NCI-H82 treated with DMSO at 0.1 percent for 48 hours (cell line): ENCODE measurements around the gene ADSS1.

Experiments used
- DNase-seq: peaks from one replicate; lab custom pipeline; 2025; ENCODE audit not compliant: unreplicated experiment; lab: John Stamatoyannopoulos, UW

ADSS1 gene

DNA sequence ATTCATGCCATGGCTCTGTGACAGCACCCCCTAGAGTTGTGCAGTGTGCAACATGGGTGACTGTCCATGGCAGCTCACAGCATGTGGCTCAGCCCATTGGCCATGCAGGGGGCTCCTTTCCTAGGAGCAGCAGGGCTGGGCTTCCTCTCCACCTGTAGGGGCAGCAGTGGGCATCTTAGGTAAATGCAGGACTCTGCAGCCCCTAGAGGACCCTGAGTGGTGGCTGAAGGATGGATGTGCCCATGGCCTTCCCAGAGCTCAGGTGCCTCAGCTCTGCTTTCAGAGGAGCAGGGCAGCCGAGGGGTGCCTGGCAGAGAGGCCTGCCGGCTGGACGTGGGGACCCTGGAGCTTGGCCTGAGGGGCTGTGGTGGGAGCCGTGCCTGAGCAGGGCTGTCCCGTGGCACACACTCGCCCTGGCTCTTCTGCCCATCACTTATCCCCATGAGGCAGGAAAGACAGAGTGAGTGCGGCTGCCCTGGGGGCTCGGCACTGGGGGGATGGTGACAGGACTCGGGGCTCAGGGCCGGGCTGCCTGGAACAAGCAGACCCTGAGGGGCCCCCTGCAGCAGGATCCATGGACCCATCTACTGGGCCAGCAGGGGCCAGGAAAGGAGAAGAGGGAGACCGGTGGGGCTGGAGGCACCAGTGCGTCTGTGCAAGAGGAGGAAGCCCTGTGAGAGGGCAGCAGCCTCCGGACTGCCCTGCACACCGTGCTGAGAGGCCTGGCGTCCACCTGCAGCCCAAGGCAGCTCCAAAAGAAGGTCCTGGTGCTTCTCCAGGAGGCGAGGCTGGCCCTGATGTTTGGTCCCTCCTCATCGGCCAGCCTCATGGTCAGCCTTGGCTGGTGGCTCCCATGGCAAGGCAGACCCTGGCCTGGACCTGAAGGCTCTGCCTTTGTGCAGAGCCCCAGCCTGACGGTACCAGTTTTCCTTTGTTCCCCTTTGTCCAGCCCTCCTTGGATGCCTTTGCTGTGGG lies 7.6 kb downstream of the ADSS1 start:
- DNase-seq, result no peak

DNA sequence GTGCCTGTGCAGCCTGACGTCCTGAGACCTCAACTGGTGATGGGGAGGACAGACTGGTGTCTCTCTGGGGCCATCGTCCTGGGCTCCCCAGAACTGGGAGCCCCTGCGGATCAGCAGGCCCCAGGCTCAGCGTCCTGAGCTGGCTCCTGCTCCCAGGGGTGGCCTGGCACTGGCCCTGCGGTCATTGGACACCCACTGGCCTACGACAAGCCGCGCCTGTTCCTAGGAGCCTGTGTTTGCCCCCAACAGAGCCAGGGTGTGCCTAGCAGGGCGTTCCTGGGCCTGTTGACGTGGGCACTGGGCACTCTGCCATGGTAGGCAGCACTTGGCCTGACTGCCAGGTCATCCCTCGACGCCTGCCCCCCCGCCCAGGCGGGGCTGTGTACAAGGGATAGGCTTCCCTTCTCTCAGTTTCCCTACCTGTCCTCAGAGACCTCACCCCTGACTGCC lies 8.4 kb downstream of the ADSS1 start:
- no peak for DNase-seq

DNA sequence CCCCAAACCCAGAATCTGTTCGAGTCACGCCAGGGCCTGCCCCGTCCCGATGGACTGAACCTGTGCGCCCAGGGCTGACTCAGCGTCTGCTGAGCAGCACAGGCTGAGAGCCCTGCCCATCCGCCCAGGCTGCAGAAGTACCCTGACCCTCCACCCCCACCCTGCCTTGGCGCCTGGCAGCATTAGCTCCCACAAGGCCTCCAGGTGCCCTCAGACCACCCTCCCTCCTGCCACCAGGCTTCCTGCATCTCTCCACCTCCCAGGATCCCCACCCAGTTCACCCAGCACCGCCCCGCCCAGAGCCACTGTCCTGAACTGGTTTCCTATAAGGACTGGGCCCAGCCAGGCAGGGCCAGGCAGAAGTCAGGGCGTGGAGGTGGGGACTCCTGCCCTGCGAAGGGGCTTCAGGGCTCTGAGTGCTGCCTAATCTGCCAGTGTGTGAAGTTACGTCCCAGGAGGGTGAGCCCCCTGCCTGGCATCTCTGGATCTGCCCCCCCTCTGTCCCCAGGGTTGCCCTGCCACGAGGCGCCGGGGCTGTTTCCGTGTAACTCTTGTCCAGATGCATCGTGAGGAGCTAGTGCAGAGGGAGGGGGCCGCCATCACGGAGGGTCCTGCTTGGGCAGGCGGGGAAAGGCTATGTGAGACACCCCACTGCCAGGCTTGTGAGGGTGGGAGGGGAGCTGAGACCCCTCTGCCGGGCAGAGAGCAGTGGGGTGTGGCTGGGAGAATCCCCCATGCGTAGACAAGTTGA lies 9.1 kb downstream of the ADSS1 start:
- DNase-seq, result no peak

DNA sequence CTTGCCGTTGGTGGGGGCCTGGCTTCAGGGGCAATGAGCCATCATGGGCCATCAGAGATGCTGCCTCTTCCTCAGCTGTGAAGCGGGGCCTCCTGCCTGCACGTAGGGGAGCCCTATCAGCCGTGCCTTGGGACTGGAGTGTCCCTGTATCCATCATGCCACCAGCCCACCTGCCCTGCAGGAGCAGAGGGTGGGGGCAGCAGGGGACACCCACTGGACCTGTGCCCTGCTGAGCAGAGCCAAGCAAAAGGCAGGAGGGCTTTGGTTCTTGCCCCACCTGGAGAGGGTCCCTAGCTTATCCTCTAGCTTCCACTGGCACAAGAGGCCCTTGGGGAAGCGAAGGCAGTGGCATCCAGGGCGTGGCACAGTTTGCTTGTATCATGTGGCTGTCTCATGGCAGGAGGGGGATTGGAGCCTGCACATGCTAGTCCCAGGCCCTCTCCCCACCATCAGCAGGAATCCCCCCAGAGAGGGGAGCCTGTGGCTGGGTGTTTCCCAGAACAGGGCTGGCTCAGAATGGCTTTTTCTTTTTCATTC lies 10.1 kb downstream of the ADSS1 start:
- DNase-seq, result no peak

DNA sequence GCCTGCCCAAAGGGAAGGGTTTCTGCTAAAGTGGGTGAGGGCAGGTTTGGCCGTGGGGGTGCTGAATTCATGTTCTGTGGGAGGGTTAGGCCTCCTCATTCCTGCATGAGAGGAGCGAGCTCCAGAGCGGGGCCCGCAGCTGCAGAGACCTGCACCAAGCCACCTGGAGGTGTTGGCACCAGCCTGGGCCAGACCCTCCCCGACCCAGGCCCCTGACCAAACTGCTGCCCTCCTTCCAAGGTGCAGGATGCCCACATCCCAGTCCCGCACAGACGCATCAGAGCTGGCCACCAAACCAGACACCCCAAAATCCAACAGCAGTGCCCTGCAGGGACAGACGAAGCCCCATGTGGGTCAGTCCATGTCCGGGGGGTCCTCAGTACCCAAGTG lies 10.6 kb downstream of the ADSS1 start:
- DNase-seq, result no peak

DNA sequence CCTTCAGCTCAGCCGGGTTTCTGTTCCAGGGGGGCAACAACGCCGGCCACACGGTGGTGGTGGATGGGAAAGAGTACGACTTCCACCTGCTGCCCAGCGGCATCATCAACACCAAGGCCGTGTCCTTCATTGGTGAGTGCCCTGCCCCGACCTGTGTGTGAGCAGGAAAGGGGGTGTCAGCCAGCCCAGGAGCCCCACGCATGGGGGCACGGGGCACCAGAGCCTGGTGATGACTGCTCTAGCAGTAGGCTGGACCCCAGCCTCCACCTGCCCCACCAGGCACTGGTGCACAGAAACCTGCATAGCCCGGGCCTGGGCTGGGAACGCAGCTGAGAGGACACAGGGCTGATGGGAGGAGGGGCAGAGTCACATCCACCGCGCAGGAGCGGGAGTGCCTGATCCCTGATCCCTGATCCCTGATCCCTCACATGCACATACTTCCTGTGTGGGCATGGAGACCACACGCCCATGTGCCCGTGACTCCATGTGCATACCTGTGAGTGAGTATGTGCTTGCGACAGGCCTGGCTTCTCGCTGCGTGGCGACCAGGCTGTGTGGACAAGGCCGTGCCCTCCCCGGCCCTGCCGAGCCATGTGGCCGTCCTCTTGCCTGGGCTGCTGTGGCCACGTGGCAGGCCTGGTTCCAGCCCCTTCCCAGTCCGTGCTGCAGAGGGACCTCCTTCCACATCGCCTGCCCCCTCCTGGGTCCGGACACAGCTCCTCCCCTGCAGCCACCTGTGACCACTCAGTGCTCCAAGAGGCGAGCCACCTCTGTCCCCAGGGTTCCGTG lies 11.2 kb downstream of the ADSS1 start:
- no peak for DNase-seq

DNA sequence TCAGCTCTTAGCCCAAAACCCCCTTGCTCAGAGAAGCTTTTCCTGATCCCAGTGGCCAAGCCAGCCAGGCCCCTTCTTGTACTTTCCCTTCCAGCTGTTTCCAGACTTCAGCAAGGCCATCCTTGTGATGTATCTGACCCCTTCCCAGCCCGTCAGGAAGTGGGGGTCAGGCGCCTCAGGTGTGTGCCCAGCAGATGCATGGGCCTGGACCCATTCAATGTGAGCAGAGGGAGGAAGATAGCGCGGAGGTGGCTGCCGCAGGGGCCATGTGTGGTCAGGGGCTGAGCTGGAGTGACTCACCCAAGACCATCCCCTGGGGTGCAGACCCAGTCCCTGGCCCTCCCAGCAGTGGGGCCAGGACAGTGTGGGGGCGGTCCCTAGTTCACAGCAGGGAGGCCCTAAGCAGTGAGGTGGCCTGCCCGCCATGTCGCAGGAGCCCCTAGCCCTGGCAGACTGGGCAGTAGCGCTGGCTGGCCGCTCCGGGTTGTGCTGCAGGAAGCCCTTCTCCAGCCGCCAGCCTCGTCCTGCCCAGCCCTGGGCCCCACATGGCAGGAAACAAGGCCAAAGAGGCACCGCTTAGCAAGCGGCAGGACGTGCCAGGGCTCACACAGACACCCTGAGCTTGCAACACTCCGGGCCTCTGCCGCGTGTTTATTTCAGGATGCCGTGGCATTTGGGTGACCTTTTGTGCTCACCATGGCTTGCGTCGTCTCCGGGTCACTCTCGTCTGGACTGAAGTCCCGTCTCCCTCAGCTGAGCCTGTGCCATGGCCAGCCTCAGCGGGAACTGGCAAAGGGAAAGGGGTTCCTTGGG lies 12.0 kb downstream of the ADSS1 start:
- no peak for DNase-seq

DNA sequence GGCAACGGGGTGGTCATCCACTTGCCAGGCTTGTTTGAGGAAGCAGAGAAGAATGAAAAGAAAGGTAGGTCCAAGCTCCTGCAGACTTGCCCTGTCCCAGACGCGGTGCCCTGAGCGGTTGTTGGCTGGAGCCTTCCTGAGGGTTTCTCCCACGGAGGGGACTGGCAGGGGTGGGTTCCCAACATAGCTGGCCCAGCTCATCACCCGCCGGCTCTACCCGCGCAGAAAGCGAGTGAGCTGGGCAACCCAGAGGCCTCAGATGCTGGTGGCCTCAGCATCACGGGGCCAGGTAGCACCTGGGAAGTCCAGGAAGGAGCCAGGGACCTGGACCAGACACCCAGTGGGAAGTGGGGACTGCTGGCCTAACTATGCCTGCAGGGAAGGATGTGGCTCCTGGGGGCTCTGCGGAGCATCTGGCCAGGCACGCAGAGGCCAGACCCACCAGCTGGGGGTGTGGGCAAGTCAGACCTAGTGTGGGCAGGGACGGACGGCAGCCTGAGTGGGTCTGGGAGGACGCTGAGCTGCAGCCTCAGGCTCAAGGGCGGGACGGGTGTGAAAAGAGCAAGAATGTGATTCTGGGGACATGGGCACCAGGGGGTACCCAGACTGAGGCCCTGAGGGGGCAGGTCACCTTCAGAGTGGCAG lies 14.5 kb downstream of the ADSS1 start:
- DNase-seq, result no peak

DNA sequence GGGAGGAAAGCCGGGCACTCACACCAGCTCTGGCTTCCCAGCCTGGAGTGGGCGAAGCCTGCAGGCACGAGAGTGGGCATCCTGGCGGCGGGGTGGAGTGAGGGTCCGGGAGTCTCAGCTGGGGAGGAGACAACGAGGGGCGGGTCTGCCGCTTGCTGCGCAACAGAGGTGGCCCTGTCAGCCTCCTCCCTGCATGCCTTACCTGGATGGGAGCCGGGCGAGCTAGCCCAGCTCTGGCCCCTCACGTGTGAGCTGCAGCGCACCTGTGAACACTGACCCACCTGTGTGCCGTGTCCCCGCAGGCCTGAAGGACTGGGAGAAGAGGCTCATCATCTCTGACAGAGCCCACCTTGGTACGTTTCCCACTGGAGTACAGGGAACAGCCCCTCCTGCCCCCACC lies 15.0 kb downstream of the ADSS1 start:
- no peak for DNase-seq

DNA sequence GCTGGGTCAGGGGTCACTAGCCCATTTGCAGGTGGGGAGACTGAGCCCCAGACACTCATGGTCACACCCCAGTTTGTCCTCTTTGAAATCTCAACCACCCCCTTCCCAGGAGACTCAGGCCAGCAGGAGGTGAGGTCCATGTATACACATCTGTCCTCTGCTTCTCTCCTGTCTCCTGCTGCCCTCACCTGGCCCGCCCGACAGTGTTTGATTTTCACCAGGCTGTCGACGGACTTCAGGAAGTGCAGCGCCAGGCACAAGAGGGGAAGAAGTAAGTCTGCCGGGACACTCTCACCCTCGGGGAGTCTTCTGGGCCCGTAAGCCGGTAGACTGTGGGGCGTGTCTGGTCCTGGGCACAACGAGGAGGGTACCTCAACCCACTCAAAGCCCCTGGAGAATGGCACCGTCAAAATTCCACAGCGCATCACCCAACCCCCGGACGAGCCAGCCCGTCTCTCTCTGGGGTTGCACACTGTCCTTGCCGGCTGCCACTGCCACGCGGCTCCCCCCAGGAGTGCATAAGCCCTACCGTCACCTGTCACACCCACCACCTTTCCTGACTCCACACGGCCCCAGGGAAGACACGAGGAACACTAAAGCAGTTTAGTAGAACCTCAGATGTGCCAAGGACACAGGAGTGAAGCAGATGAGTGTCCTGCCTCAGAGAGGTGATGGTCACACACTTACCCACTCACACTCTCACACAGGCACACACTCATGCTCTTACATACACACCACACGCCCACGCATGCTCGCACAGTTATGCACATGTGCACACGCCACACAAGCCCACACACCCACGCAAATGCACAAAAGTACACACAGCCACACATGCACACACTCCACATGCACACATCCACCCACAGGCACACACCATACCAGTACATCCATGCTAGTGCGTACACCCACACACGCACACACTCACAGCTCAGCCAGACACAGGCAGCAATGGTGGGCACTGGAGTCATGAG lies 15.8 kb downstream of the ADSS1 start:
- no peak for DNase-seq

DNA sequence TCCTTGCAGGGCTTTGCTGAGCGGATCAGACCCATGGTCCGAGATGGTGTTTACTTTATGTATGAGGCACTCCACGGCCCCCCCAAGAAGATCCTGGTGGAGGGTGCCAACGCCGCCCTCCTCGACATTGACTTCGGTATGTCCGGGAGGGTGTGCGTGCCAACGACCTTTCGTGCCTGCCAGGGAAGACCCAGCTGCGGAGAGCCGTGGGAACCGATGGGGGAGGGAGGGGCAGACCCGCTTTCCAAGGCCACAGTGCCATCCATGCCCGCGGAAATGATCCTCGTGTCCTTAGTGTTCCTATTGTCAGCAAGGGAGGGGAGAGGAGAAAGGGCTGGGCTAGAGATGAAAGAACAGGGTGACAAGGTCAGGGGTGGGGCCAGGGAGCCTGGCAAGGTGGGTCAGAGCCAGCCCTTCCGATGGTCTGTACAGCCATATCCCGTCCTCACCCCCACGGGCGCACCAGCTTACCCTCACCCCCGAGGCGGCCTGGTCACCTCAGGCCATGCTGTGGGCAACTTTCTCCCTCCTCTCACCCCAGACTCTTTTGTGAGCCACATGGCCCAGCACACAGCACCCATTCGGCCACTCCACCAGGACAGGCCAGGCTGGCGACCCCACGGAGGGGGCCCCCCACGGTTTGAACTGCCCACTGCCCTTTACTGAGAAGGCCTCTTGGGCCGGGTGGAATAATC lies 17.2 kb downstream of the ADSS1 start:
- no peak for DNase-seq

DNA sequence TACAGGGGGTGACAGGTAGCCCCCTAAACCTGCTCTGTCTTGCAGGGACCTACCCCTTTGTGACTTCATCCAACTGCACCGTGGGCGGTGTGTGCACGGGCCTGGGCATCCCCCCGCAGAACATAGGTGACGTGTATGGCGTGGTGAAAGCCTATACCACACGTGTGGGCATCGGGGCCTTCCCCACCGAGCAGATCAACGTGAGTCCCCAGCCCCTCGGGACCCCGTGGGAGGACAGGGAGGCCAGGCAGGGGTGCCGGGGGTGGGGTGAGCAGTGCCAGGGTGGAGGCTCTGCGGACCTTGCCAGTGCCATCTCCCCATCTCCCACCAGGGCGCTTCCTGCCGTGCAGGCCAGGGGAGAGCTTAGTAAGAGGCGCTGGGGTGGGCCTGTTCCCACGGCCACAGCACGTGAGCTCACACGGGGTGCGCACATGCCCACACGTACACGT lies 17.8 kb downstream of the ADSS1 start:
- no peak for DNase-seq

DNA sequence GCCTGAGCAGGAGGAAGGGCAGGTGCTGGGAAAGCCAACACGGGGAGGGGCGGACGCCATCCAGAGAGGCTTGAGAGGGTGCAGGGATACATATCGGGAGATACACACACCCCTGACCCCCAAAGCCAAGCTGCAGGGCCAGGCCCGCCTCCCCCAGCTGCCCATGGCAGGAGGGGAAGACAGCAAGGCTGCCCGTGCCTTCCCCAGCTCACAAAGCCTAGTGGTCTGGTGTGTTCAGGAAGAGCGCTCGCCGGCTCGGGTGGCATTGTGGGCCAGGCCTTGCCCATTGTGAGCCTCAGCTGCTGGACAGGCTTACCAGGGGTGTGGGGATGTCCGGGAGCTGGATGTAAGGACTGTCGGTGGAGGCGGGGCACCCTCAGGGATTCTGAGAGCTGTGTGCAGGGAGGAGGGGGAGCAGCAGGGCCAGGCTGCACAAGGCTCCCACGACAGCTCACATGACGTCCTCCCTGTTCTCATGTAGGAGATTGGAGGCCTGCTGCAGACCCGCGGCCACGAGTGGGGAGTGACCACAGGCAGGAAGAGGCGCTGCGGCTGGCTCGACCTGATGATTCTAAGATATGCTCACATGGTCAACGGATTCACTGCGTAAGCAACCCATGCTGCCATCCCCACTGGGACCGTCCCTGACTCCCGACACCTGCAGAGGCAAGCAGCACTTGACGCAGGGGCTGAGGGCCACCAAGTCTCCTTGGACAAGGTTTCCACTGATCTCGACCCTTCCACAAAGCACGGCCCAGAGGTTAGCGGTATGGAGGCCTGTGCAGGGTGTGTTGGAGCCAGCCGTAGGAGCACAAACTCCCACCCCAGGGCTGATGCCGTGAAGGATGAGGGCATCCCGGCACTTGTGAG lies 18.8 kb downstream of the ADSS1 start:
- DNase-seq, result no peak

DNA sequence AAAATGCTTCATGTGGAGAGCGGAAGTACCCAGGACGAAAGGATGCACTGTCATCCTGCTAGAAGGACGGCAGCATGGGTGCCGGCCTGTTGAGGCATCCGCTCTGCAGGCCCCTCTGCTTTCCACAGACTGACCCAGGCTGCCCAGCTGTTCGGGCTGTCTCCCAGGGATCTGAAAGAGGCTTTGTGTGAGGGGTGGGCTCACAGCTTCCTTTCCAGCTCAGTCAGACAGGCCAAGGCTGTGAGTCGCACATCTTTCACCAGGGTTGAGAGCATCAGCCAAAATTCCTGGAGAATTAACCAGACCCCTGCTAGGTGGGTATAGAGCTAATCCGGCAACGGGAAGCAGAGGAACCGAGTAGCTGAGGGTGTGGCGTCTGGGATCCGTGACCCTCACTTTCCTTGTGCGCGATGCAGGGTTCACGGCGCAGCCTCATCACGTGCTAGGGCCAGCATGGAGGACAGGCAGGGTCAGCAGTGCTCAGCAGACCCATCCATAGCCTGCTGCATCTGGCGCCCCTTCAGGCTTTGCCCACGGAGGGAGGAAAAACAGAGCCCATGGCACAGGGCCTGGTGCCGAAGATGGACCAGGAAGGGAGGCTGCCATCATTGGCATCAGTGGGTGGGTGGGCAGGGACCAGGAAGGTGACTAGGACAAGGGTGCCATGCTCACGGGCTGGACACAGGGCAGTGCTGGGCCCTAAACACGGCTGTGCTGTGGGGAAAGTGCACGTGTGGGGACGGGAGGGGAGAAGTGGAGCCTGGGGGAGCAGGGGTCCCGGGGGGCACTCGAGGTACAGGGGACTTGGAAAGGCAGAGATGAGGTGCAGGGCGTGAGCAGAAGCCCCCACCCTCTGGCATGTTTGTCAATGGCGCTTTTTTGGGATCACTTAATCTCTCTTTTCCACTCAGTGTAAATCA lies 19.7 kb downstream of the ADSS1 start:
- no peak for DNase-seq

DNA sequence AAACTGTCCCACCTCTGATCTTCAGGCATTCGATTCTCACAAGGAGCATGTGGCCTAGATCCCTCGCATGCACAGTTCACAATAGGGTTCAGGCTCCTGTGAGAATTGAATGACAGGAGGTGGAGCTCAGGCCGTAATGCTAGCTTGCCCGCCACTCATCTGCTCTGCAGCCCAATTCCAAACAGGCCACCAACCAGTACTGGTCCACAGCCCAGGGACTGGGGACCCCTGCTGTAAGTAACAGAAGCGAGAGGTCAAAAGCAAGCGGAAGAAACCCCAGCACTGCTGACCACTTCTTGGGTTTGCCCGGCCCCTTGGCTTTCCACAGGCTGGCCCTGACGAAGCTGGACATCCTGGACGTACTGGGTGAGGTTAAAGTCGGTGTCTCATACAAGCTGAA lies 20.5 kb downstream of the ADSS1 start:
- no peak for DNase-seq

DNA sequence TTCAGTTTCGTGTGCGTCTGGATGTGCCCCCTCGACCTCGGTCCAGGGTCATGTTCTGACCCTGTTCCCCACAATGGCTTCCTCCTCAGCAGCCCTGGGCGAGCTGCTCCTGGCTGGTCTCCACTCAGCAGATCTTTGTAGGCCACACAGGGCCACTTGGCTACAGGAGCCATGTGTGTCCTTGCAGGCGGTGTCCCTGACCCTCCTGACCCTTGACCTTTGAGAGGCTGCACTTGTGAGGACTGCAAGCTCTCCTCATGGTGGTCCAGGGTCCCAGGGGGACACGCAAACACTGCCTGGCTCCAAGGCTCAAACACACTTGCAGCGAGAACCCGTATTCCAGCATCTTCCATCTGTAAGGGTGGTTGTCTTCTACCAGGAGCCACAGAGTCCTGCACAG lies 21.4 kb downstream of the ADSS1 start:
- no peak for DNase-seq
